K562 (cell line): Measurements from ENCODE around the gene RNF217. TPM values are rescaled to one million over a fixed set of nuclear protein-coding genes. Genes with fewer than 3 reads are reported as not detected.

ENCODE experiments used
- ARID1B ChIP-seq: fragments of 450-650 bp; IDR thresholded peaks from 2 replicates; pipeline ENCODE4 v1.6.1; 2016; ENCODE audit warnings: antibody characterized with exemption, mild to moderate bottlenecking, inconsistent platforms
- CAMTA2 ChIP-seq: fragments of 250-450 bp; sonication (Bioruptor Pico); conservative IDR thresholded peaks from 2 replicates; pipeline ENCODE4 v1.5.1; 2022
- CBFA2T3 ChIP-seq: fragments of 450-650 bp; IDR thresholded peaks from 2 replicates; pipeline ENCODE4 v1.6.1; 2017
- CBX2 ChIP-seq: fragments of 200-600 bp; sonication (generic); IDR thresholded peaks from one replicate; pipeline ENCODE4 v1.6.1; 2012; ENCODE audit warnings: mild to moderate bottlenecking, low read length, inconsistent platforms; ENCODE audit not compliant: insufficient read depth, poor library complexity, severe bottlenecking
- ERF ChIP-seq: fragments of 450-650 bp; formaldehyde crosslinking; IDR thresholded peaks from 2 replicates; pipeline ENCODE4 v1.4.0; 2020; ENCODE audit warnings: mild to moderate bottlenecking, mixed read lengths
- ESRRB ChIP-seq: fragments of 250-450 bp; sonication (Bioruptor Pico); IDR thresholded peaks from 2 replicates; pipeline ENCODE4 v1.5.0; 2020; ENCODE audit warnings: mild to moderate bottlenecking, moderate library complexity, borderline replicate concordance
- EZH2 ChIP-seq: IDR thresholded peaks from 2 replicates; pipeline ENCODE4 v1.6.1; 2012; ENCODE audit warnings: low read depth, mild to moderate bottlenecking, inconsistent platforms, low read length, borderline replicate concordance
- FOXP1 ChIP-seq: sonication (generic); formaldehyde crosslinking; IDR thresholded peaks from 2 replicates; pipeline ENCODE4 v1.8.0; 2022; ENCODE audit warnings: mild to moderate bottlenecking, missing genetic modification reagents
- GTF3C2 ChIP-seq: IDR thresholded peaks from 3 replicates; pipeline ENCODE4 v1.6.1; 2011; ENCODE audit warnings: borderline replicate concordance, mild to moderate bottlenecking, moderate library complexity; ENCODE audit not compliant: insufficient read length; ENCODE audit errors: extremely low read depth
- ILK ChIP-seq: fragments of 450-650 bp; IDR thresholded peaks from 2 replicates; pipeline ENCODE4 v1.6.1; 2016; ENCODE audit warnings: missing genetic modification characterization, low read depth, mild to moderate bottlenecking, missing compliant biosample characterization, moderate library complexity, borderline replicate concordance
- NRF1 ChIP-seq, 2 experiments: fragments of 450-650 bp; IDR thresholded peaks in 1 of 2; conservative IDR thresholded peaks in 1 of 2; 2 replicates each; pipeline ENCODE4 v1.6.1; 2014; ENCODE audit warnings: mild to moderate bottlenecking in 2 of 2
- PURB ChIP-seq: sonication (generic); formaldehyde crosslinking; IDR thresholded peaks from 2 replicates; pipeline ENCODE4 v1.9.0; 2021; ENCODE audit warnings: low read depth, mild to moderate bottlenecking, missing genetic modification reagents
- SUPT5H ChIP-seq: fragments of 450-650 bp; IDR thresholded peaks from 2 replicates; pipeline ENCODE4 v1.6.1; 2016
- TAF1 ChIP-seq: IDR thresholded peaks from 2 replicates; pipeline ENCODE4 v1.6.1; 2011; ENCODE audit warnings: mild to moderate bottlenecking, low read length, moderate library complexity; ENCODE audit not compliant: insufficient read depth, control insufficient read depth, severe bottlenecking; ENCODE audit errors: extremely low read depth
- TRIM25 ChIP-seq: fragments of 450-650 bp; IDR thresholded peaks from 2 replicates; pipeline ENCODE4 v1.7.0; 2016; ENCODE audit warnings: borderline replicate concordance
- ZFP36 ChIP-seq: fragments of 150-350 bp; IDR thresholded peaks from 2 replicates; pipeline ENCODE4 v1.6.1; 2018; ENCODE audit warnings: low read length, low read depth; ENCODE audit not compliant: partially characterized antibody
- ZNF124 ChIP-seq: sonication (generic); formaldehyde crosslinking; IDR thresholded peaks from 2 replicates; pipeline ENCODE4 v1.8.1; 2022; ENCODE audit warnings: missing genetic modification reagents
- polyA plus RNA-seq, 8 experiments: library from polyadenylated mRNA; depleted of rRNA in 4 of 8; stranded (reverse) in 5 of 8; unstranded in 3 of 8; fragments of >200 nt; fragmentation: Nextera tagmentation in 2 of 8; fragmentation: Illumina TruSeq in 1 of 8; extraction: Ambion mirVana in 2 of 8; extraction: Trizol in 1 of 8; gene quantifications; 2 replicates each; pipeline versions ENCODE4 v1.2.1 to v1.2.3, GENCODE V29; 2011 to 2014; ENCODE audit warnings: inconsistent platforms in 1 of 8, missing spikeins in 1 of 8
- total RNA-seq, 7 experiments: library from RNA; depleted of rRNA in 6 of 7; stranded (reverse); fragments of >200 nt in 6 of 7; fragmentation: Illumina TruSeq in 2 of 7; extraction: Trizol in 2 of 7; gene quantifications; 2 replicates each; pipeline versions ENCODE4 v1.2.1 to v1.2.3, GENCODE V29; 2011 to 2021; ENCODE audit warnings: low replicate concordance in 1 of 7

The RNF217 gene
- total and polyA plus RNA-seq, 9 of the 15 experiments (the other 6 are each of a cell fraction or from before 2014, with no cell fraction given): 2.9 to 25.6 (median 12.0) TPM

- TF ChIP-seq EZH2 (no peak), GTF3C2 (no peak), ESRRB (no peak), FOXP1 (no peak), CAMTA2 (CRISPR knock-in tag) (no peak), PURB (CRISPR knock-in tag) (no peak), TAF1 (no peak), ZNF124 (CRISPR knock-in tag) (no peak), ERF (CRISPR knock-in tag) (no peak), NRF1 (conservative IDR thresholded peaks at IDR 0.05 in 1 of 2, IDR thresholded peaks at IDR 0.05 in 1 of 2) (no peak), TRIM25 (no peak), ARID1B (peak; percentile 41), CBX2 (no peak), ILK (tag) (no peak), SUPT5H (no peak), CBFA2T3 (no peak), ZFP36 (no peak)
- TF ChIP-seq, all 486 proteins: peak for 15
These were observed 22.6 kb downstream of the RNF217 start (continued) for GRCh38 chr6:124984668-124985338.
